GM21529 (cell line): ENCODE data around the gene ITIH1.
"Not testable (repeated sequence)": the region's sequence is repeated elsewhere in the genome, so short reads cannot be mapped to it uniquely, and the experiment has no call there.

Experiments
- ATAC-seq: cut with Tn5 transposase; IDR thresholded peaks from one replicate; pipeline ENCODE4 v1.9.1; 2021; ENCODE audit not compliant: unreplicated experiment

ITIH1 gene

GRCh38 chr3:52774066-52774713 is 3.2 kb upstream of the ITIH1 start:
- no peak for ATAC-seq

- no peak for ATAC-seq
Measured at GRCh38 chr3:52774901-52775864, 2.2 kb upstream of the ITIH1 start.

GRCh38 chr3:52775877-52776276 is 1.5 kb upstream of the ITIH1 start:
- no peak for ATAC-seq

DNA sequence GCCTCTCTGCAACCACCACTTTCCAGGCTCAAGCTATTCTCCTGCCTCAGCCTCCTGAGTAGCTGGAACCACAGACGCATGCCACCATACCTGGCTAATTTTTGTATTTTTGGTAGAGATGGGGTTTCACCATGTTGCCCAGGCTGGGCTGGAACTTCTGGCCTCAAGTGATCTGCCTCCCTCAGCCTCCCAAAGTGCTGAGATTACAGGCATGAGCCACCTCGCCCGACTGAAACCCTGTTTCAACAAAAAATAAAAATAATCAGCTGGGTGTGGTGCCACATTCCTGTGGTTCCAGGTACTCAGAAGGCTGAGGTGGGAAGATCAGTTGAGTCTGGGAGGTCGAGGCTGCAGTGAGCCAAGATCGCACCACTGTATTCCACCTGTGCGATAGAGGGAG is 913 bp upstream of the ITIH1 start:
- ATAC-seq: not testable (repeated sequence)

- no peak for ATAC-seq
Measured at GRCh38 chr3:52777959-52778805, 783 bp downstream of the ITIH1 start.

DNA sequence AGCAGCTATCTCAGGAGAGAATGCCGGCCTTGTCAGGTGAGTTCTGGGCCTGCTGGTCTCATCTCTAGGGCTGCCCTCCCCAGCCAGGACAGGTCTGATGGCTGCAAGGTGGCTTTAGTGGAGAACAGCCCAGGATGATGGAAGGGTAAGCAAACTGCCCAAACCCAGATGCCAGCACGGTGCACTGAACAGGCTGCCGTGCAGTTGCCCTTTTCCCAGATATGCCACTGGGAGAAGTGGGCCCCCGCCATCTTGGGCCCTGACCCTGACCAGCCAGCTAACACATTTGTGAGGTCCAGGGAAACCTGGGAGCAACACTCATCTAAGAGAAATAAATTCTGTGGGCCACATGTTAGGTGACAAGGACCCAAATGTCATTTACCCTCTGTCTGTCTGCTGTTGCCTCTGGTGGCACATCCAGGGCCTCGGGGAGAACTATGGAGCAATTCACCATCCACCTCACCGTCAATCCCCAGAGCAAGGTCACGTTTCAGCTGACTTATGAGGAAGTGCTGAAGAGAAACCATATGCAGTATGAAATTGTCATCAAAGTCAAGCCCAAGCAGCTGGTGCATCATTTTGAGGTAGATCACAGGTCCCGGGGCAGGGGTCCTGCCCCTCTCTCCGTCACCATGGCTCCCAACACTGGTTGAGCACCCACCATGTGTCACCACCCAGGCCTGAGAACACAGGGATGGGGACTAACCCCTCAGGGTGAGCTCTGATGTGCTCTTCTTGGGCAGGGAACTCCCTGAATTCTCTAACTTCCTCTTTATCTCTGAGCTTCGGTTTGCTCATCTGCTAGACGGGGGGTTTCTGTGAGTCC is 1.8 kb downstream of the ITIH1 start:
- ATAC-seq: peak; percentile 74

DNA sequence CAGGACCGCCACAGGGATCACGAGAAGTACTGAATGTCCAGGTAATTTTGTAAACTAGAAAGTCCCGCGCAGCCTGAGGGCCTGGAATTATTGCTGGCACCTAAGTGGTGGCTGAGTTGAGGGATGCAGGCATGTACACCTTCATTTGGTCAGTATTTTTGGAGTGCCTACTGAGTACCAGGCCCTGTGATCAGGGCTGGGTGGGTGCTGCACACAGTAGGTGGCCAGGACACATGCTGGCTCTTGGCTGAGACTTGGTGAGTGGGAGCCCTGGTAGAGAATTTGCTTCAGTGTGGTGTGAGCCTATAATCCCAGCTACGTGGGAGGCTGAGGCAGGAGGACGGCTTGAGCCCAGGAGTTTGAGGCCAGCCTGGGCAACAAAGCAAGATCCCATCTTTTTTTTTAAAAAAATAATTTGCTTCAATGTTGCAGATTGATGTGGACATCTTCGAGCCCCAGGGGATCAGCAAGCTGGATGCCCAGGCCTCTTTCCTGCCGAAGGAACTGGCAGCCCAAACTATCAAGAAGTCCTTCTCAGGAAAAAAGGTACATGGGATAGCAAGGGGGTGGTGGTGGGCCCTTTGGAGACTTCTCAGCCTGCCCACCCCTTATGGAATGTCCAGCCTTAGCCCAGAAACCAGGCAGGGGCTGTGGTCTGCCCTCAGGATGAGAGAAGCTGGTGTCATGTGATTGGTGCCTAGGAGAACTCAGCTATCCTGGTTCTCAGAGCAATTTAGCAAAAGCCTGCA is 2.6 kb downstream of the ITIH1 start:
- ATAC-seq: no peak

DNA sequence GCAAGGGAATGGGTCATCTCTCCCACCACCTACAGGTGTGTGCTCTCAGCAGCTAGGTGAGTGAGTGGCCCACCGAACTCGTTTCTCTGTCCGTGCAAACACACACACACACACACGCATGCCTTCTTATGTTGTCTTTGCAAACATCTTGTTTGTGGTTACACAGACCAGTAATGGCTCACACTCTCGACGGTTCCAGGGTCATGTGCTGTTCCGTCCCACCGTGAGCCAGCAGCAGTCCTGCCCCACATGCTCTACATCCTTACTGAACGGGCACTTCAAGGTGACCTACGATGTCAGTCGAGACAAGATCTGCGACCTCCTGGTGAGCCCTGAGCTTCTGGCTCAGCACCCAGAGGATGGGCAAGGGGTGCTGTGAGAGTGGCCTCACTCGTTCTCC is 4.3 kb downstream of the ITIH1 start:
- no peak for ATAC-seq

- ATAC-seq: no peak
Measured at GRCh38 chr3:52782412-52783210, 5.2 kb downstream of the ITIH1 start.

DNA sequence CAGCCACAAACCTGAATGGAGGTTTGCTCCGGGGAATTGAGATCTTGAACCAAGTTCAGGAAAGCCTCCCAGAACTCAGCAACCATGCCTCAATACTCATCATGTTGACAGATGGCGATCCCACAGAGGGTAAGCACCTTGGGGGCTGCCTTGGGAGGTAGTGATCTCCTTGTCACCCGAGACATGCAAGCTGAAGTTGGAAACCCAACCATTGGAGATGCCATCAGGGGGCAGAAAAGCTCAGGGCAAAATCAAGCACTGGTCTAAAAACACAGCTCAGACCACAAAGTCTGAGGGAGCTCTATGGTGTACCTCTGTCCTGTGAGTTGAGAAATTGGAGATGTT is 5.8 kb downstream of the ITIH1 start:
- no peak for ATAC-seq

- no peak for ATAC-seq
Measured at GRCh38 chr3:52784021-52784621, 6.7 kb downstream of the ITIH1 start.

DNA sequence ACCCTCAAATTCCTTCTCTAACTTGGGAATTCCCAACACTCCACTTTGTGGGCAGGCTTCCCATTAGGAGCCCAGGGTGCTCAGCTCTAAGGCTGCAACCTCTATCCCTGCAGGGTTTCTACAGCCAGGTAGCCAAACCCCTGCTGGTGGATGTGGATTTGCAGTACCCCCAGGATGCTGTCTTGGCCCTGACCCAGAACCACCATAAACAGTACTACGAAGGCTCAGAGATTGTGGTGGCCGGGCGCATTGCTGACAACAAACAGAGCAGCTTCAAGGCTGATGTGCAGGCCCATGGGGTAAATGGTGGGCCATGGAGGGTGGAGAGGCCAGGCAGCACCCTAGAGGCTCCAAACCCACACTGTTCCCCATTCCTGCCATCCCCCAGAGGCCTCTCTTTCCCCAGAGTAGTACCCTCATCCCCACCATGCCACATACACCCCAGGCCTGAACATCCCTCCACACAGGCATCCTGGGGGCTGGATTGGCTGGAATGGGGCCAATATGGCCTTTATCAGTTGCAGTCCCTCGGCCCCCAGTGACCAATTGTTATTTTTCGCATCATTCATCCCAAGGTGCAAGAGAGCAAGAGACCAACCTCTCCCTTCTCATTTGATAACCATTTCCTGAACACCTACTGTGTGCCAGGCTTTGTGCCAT is 7.7 kb downstream of the ITIH1 start:
- no peak for ATAC-seq

DNA sequence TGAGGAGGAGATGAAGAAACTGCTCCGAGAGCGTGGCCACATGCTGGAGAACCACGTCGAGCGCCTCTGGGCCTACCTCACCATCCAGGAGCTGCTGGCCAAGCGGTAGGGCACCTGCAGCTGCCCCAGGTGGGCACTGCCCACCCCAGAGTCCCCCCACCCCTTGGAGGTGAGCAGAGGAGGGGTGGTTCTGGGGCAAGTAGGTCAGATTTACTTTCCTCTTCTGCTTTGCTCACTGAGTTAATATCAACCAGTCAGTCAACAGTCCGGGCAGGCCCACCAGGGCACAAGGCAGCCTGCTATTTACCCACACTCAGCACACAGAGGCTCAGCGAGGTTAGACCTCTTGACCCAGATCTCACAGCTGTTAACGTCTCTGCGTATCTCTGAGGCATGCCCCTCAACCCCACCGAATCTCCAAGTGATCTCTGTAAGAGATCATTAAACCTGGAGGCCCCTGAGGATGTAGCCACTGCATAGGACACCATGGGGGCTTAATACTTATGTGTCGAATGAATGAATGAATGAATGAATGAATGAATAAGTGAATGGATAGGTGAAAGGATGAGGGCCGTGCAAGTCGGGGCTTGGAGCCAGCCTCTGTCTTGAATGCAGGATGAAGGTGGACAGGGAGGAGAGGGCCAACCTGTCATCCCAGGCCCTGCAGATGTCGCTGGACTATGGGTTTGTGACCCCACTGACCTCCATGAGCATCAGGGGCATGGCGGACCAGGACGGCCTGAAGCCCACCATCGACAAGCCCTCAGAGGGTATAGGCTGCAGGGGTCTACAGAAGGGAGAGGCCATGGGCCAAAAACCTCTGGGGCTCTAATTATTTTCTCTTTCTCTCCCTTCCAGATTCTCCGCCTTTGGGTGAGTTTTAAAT is 9.2 kb downstream of the ITIH1 start:
- no peak for ATAC-seq

DNA sequence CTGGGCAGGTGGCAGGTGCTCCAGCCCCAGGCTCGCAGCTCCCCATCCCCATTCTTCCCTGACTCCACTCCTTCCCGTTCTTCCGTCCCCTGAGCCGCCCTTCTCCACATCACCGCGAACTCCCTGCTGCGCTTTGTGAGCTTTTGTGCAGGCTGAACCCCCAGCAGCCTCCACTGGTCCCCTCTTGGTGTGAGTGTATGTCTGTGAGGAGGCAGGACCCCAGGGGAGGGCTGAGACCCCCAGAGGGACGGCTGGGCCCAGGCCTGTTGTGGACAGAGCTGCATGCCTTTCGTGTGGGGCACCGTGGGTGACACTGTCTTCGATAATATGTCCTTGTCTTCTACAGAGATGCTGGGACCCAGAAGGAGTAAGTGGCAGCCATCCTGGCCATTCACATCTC is 9.8 kb downstream of the ITIH1 start:
- ATAC-seq: no peak

DNA sequence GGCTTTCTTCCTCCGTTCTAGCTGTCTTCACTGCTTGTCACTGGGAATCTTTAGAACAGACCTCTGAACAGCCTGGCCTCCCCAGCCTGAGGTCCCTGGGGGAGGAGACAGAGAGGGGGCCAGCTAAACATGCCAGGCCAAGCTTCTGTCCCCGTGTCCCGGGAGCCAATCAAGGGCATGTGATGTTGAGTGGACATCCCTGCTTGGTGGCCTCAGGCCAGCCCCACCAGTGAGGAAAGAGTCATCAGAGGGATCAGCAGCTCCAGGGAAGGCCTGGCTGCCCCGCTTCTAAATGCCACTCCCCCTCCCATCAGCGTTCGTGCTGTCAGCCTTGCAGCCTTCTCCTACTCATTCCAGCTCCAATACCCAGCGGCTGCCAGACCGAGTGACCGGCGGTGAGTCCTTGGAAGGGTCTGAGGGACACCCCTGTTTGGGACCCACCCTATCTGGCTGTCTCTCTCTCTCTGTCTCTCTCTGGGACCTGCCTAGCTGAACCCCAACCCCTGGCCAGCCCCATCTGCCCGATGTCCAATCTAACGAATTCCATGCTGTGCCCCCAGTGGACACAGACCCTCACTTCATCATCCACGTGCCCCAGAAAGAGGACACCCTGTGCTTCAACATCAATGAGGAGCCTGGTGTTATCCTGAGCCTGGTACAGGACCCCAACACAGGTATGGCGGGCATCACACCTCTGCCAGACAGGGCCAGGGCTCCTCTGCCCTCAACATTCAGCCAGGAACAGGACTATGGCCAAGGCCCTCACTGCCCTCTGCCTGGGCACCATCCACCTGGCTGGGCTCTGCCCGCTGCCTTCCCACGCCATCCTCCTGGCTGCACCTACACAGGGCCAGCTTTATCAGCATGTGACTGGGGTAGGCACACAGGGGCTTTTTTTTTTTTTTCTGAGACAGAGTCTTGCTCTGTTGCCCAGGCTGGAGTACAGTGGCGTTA is 10.6 kb downstream of the ITIH1 start:
- no peak for ATAC-seq
